Thoracic aorta (tissue), 2 donors: ENCODE measurements around the gene CUBN. TPM values are rescaled to one million over a fixed set of nuclear protein-coding genes. Genes with fewer than 3 reads are reported as not detected.

Source experiments
- ATAC-seq: fragments of 150-250 bp; one replicate; pipeline ENCODE4 v1.8.0; 2017; ENCODE audit warnings: low read depth; ENCODE audit not compliant: insufficient number of reproducible peaks, low FRiP score
- DNase-seq: peaks from one replicate; pipeline ENCODE4 v3.0.0-alpha.2; 2020; ENCODE audit warnings: low spot score
- H3K27ac ChIP-seq, 2 donors: fragments of 200-600 bp; sonication (generic); 1 replicate in 1 of 2; 2 replicates in 1 of 2; pipeline ENCODE4 v1.5.1; 2016; ENCODE audit warnings: mild to moderate bottlenecking in 2 of 2, moderate library complexity in 2 of 2
- H3K27me3 ChIP-seq: fragments of 200-600 bp; sonication (generic); replicated peaks from 2 replicates; pipeline ENCODE4 v1.6.0; 2016; ENCODE audit warnings: mild to moderate bottlenecking; ENCODE audit not compliant: insufficient read depth
- H3K36me3 ChIP-seq: fragments of 200-600 bp; sonication (generic); one replicate; pipeline ENCODE4 v1.5.1; 2016
- H3K4me1 ChIP-seq, 2 donors: fragments of 200-600 bp; sonication (generic); 1 replicate in 1 of 2; 2 replicates in 1 of 2; pipeline versions ENCODE4 v1.5.1 to v1.6.0; 2016; ENCODE audit warnings: low read depth in 2 of 2, mild to moderate bottlenecking in 1 of 2; ENCODE audit not compliant: control insufficient read depth in 1 of 2
- H3K4me3 ChIP-seq: fragments of 200-600 bp; sonication (generic); 2 replicates; pipeline ENCODE4 v1.5.1; 2016; ENCODE audit warnings: mild to moderate bottlenecking
- H3K9me3 ChIP-seq: fragments of 200-600 bp; sonication (generic); 2 replicates; pipeline ENCODE4 v1.5.1; 2016
- CTCF ChIP-seq: fragments of 200-600 bp; sonication (generic); IDR thresholded peaks from one replicate; pipeline ENCODE4 v1.5.1; 2019; ENCODE audit warnings: antibody characterized with exemption
- total RNA-seq, 2 donors: library from RNA; depleted of rRNA; stranded (reverse); fragments of >200 nt; gene quantifications; one replicate each; pipeline versions ENCODE4 v1.1.0 to v1.2.3, GENCODE V29; 2016

CUBN gene
- total RNA-seq, 2 donors from 2014 or later, result 4.1 to 4.6 TPM

GRCh38 chr10:16966991-16967865 is 162.4 kb downstream of the CUBN start:
- TF ChIP-seq CTCF, result no peak
- H3K4me1 ChIP-seq, result peaks cover 4 to 38% of the 10 kb centered on the region in 2 donors
- no peaks in the 10 kb centered on the region for H3K36me3 ChIP-seq
- H3K4me3 ChIP-seq, result no peak overlapping the region
- DNase-seq, result no peak
- no peaks in the 10 kb centered on the region for H3K27me3 ChIP-seq
- H3K27ac ChIP-seq, result peak overlapping the region in 1 of 2 donors; percentile 34
- no peaks in the 10 kb centered on the region for H3K9me3 ChIP-seq
- ATAC-seq, result no peak

- DNase-seq (peak; percentile 21), ATAC-seq (peak; percentile 62)
- H3K4me3 ChIP-seq, result no peak overlapping the region
- no peak for TF ChIP-seq CTCF
- H3K4me1 ChIP-seq, result peaks cover 4 to 38% of the 10 kb centered on the region in 2 donors
- H3K9me3 ChIP-seq, result no peaks in the 10 kb centered on the region
- H3K36me3 ChIP-seq, result no peaks in the 10 kb centered on the region
- H3K27ac ChIP-seq, result peak overlapping the region in 1 of 2 donors; percentile 24
- H3K27me3 ChIP-seq, result no peaks in the 10 kb centered on the region
Observed at GRCh38 chr10:16965740-16966447, 163.7 kb downstream of the CUBN start.

GRCh38 chr10:16965344-16965616 is 164.3 kb downstream of the CUBN start:
- no peaks in the 10 kb centered on the region for H3K9me3 ChIP-seq
- H3K36me3 ChIP-seq, result no peaks in the 10 kb centered on the region
- H3K27ac ChIP-seq, result no peak overlapping the region
- ATAC-seq (no peak), DNase-seq (no peak)
- H3K4me3 ChIP-seq, result no peak overlapping the region
- H3K4me1 ChIP-seq, result peaks cover 4 to 38% of the 10 kb centered on the region in 2 donors
- H3K27me3 ChIP-seq, result no peaks in the 10 kb centered on the region
- no peak for TF ChIP-seq CTCF

- Histone ChIP-seq H3K4me1 (peaks cover 4 to 38% of the 10 kb centered on the region in 2 donors), H3K9me3 (no peaks in the 10 kb centered on the region), H3K4me3 (no peak overlapping the region), H3K36me3 (no peaks in the 10 kb centered on the region), H3K27ac (no peak overlapping the region), H3K27me3 (no peaks in the 10 kb centered on the region)
- DNase-seq (no peak), ATAC-seq (no peak)
- TF ChIP-seq CTCF, result no peak
Observed at GRCh38 chr10:16964576-16965343, 164.9 kb downstream of the CUBN start.

GRCh38 chr10:16960551-16960950 is 169.1 kb downstream of the CUBN start:
- Histone ChIP-seq H3K4me1 (peaks cover 0 to under 1% of the 10 kb centered on the region in 2 donors), H3K9me3 (no peaks in the 10 kb centered on the region), H3K27me3 (no peaks in the 10 kb centered on the region), H3K4me3 (no peak overlapping the region), H3K36me3 (no peaks in the 10 kb centered on the region), H3K27ac (no peak overlapping the region)
- no peak for TF ChIP-seq CTCF
- DNase-seq (no peak), ATAC-seq (no peak)
